ENCODE results near the gene ADAMTS2.

DNA sequence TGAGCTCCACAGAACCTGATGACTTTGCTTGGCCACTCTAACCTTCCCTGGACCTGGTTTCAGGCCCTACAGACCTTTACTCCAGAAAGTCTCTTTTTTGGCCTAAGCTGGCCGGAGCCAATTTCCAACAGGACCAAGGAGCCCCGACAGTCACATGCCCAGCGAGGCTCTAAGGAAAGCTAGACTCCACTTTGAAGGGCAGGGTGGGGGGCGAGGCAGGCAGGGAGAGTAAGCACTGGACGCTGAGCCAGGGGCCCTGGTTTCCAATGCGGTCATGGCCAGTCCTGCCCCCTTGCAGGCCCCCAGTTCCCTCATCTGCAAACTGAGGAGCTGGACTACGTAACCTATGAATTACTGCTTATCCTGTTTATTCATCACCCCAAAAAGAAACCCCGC is 65.2 kb downstream of the ADAMTS2 start:
- TF ChIP-seq POLR2A (IDR thresholded peaks at IDR 0.05) (no peak), CTCF (IDR thresholded peaks at IDR 0.05 in 8 of 11, conservative IDR thresholded peaks at IDR 0.05 in 3 of 11) (no peak)
